GM12874 (cell line): Measurements from ENCODE around the gene NUTF2.

Source experiments
- TF ChIP-seq, protein P1 (sequence below): IDR thresholded peaks from 2 replicates; pipeline ENCODE4 v1.5.1; 2011; ENCODE audit warnings: low read depth, mild to moderate bottlenecking, control low read depth, low read length, moderate library complexity; ENCODE audit not compliant: insufficient read depth

The NUTF2 gene

DNA sequence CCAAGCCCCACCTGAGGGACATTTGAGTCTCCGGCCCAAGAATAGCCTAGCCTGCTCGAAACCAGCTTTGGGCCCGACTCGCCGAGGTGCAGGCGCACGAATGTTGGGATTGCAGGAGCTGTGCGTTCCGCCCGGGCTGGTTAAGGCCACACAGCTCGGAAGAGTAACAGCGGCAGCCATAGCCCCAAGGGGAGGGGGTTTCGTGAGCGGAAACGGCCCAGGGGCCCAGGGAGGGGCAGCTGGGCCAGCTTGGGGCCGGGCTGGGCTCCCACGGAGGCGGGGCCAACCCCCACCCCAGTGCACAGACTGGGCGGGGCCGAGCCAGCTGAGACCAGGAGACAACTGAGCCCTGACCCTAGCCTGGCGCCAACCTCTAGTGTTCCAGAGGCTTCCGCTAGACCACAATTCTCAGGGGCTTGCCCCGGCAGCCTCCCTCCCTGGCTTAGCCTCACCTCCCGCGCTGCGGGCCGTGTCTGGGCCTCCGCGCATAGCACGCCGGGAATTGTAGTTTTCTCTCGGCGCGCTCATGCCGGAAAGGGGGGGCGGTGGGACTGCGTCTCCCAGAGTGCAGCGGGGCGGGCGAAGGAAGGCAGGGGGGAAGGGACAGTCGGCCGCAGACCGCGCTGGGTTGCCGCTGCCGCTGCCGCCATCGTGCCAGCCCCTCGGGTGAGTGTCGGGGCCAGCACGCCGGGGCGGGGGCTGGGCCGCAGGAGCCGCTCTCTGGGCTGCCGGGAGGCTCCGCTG lies at the start of gene NUTF2:
TSS of gene NUTF2 (plus strand) at position 614 of the 744 bp plus-strand sequence. CDS start 18,198 bp downstream, outside the sequence.
- TF ChIP-seq, protein P1, sequence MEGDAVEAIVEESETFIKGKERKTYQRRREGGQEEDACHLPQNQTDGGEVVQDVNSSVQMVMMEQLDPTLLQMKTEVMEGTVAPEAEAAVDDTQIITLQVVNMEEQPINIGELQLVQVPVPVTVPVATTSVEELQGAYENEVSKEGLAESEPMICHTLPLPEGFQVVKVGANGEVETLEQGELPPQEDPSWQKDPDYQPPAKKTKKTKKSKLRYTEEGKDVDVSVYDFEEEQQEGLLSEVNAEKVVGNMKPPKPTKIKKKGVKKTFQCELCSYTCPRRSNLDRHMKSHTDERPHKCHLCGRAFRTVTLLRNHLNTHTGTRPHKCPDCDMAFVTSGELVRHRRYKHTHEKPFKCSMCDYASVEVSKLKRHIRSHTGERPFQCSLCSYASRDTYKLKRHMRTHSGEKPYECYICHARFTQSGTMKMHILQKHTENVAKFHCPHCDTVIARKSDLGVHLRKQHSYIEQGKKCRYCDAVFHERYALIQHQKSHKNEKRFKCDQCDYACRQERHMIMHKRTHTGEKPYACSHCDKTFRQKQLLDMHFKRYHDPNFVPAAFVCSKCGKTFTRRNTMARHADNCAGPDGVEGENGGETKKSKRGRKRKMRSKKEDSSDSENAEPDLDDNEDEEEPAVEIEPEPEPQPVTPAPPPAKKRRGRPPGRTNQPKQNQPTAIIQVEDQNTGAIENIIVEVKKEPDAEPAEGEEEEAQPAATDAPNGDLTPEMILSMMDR, result no peak

DNA sequence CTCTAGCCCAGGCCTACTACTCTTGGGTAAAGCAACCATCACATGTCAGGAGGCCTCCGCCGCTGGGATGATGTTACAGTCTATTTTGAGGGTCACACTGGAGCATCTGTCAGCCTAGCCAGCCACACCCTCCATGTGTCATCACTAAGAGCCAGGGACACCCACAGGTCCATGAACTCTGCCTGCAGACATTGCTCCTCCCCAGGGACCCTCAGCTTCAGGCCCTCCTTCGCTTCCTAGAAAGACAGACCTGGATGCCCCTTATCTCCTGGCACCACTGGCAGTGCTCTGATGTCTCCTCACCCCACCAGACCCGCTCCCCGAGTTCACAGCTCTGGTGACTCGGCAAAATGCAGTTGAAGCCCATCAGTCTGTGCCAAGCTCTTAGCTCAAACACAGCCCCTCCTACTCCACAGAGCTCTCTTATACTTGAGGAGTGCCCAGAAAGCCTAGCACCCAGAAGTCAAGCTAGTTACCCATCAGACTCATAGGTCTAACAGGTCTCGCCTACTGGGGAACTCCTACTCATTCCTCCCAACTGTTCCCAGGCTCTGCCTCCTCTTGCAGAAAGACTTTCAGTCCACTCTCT lies 46.3 kb upstream of the NUTF2 start:
- TF ChIP-seq, protein P1, result no peak

DNA sequence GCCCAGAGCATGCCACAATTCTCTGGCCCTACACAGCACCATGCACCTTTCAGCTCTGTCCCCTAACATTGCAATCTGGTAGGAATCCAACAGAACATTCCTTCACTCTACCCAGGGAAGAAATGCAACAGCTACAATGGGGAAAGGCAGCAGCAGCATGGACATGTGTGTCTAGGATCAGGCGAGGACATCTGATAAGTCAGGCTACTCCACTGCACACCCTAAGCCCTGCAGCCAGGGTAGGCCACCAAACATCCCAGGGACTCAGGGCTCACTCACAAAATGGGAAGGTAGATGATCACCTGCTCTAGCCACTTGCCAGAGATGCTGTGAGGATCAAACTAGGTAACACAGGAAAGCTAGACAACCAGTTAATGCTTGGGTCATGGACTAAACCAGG lies 45.5 kb upstream of the NUTF2 start:
- TF ChIP-seq, protein P1, result no peak

DNA sequence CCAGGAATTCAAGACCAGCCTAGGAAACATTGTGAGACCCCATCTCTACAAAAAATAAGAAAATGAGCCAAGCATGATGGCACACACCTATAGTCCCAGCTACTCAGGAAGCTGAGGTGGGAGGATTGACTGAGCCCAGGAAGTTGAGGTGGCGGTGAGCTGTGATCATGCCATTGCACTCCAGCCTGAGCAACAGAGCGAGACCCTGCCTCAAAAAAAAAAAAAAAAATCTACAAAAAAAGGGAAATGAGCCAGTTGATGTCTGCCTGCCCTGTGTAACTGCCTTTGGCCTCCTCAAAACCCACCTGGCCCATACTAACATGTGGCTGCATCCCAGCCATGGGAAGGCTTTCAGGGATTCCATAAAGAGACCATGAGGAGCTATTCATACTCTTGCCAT lies 44.9 kb upstream of the NUTF2 start:
- TF ChIP-seq, protein P1, result no peak

DNA sequence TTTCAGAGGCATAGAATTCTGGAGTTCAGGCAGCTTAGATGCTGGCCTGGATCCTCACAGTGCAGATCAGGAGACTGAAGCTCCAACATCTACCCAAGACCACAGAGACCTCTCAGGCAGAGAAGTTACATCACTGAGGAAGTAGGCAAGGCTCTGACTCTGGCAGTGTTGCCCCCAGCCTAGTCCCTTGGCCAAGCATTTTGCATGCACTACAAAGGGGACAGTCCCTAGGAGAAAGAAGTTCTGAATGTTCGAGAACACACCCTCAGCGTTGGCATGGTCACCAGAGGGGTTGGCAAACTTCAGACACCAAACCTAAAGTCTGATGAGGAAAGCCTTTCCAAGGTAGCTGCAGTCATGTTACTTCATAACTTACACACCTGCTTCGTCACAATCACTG lies 42.8 kb upstream of the NUTF2 start:
- TF ChIP-seq, protein P1, result no peak

DNA sequence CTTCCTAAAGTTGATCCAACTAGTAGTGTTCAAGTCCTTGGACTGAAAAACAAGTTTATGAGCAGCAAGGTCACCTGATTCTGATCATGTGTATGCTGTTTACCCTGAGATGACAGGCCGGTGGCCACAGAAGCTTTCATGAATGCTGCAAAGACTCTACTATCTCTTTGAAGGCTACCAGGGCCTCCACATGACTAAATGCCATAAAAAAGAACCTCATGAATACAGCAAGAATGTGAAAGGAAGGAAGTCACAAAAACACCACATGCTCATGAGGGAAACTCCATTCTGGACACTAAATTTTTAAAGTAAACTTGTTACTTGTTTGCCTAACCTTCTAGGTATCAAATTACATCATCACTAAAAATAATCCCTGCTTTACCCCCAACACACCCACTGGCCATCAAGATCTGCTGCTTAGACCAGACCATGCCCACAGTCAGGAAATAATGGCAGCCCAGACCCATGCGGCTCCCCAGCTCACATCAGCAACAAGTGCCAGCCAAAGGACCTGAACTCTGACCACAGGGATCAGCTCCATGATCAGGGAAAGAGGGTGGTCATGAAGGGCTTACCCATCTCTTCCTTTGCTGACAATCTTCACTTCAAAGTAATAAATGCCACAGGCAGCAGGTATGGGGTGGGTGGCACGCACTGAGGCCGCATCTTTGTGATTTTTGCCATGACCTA lies 41.7 kb upstream of the NUTF2 start:
- TF ChIP-seq, protein P1, result no peak

DNA sequence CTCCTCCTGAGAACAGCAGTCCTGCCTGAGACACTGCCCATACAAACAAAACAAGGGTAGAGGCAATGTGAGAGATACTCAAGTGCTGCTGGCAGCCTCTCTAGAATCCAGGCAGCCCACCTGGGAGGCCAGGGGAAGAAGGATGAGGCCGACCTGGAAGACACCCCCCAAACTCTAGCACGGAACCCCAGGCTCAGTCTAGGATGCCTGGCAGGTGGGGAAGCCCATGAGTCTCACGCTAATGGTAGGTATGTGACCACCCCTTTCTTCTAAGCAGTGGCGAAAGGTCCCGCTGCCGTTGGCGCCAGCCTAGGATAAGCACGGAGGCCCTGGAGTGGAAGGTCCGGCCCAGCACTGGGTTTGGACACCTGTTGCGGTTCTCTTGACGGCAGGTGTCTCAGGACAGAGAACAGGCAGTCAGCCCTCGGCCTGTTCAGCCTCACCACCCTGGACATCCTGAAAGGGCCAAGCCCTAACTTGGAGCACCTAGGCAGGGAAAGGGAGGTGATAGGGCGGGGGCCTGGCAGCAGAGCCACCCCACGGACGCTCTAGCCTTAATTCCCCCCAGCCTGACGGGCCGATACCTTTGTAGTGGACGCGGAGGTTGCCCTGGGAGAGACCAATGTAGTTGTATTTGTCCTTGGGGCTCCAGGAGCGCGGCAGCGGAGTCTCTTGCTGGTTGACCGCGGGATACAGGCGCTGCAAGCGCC lies 40.9 kb upstream of the NUTF2 start:
- TF ChIP-seq, protein P1, result no peak
